ENCODE data around the gene PDE4D. TPM values are rescaled to one million over a fixed set of nuclear protein-coding genes. Genes with fewer than 3 reads are reported as not detected.

Gene PDE4D
- total RNA-seq, 1 experiment from 2014 or later, result 2.1 TPM

GRCh38 chr5:58938563-58939424 is 954.7 kb downstream of the PDE4D start:
- Histone ChIP-seq H3K79me2 (ENCODE audit: insufficient read depth, low read length) (no peaks in the 10 kb centered on the region), H2AK5ac (ENCODE audit: insufficient read length, low read length) (no peak overlapping the region), H3K56ac (ENCODE audit: insufficient read length, low read depth, low read length) (no peak overlapping the region), H4K20me1 (ENCODE audit: control insufficient read depth, insufficient read depth, insufficient read length) (no peaks in the 10 kb centered on the region), H2BK12ac (ENCODE audit: insufficient read length, low read depth, low read length) (no peak overlapping the region), H3K27me3 (ENCODE audit: insufficient read depth, low read length) (no peaks in the 10 kb centered on the region), H4K5ac (ENCODE audit: insufficient read length, low read depth, low read length) (no peak overlapping the region), H2BK120ac (ENCODE audit: low read depth, low read length, poor library complexity, severe bottlenecking) (no peak overlapping the region), H3K4ac (ENCODE audit: low read depth, low read length) (no peak overlapping the region), H2BK5ac (ENCODE audit: insufficient read length, low read length) (no peak overlapping the region), H2AFZ (ENCODE audit: low read length) (no peak overlapping the region), H3K14ac (ENCODE audit: insufficient read depth, low read length) (no peak overlapping the region), H2BK15ac (ENCODE audit: low read depth, low read length) (no peak overlapping the region), H3K27ac (ENCODE audit: insufficient read length, low read depth, low read length) (no peak overlapping the region), H3K4me2 (ENCODE audit: insufficient read depth, insufficient read length, low read length) (no peak overlapping the region), H2BK20ac (ENCODE audit: low read depth, low read length, poor library complexity, severe bottlenecking) (no peak overlapping the region), H3K79me1 (ENCODE audit: insufficient read depth, low read depth, low read length, poor library complexity, severe bottlenecking) (no peaks in the 10 kb centered on the region), H4K8ac (replicated peaks; ENCODE audit: insufficient read length, low read depth, low read length) (no peak overlapping the region), H4K91ac (ENCODE audit: insufficient read length, low read depth, low read length) (no peak overlapping the region), H3K9ac (ENCODE audit: extremely low read depth, insufficient read length, low read length) (no peak overlapping the region), H3K4me1 (ENCODE audit: insufficient read depth, low read length) (no peaks in the 10 kb centered on the region), H3K23me2 (ENCODE audit: insufficient read length, low read depth, low read length, poor library complexity, severe bottlenecking) (no peaks in the 10 kb centered on the region), H3K23ac (ENCODE audit: insufficient read length, low read depth, low read length) (no peak overlapping the region), H3K9me3 (ENCODE audit: control insufficient read depth, low read depth, low read length) (peaks cover 5% of the 10 kb centered on the region), H3T11ph (ENCODE audit: low read length) (no peak overlapping the region), H3K18ac (ENCODE audit: insufficient read length, low read depth, low read length) (no peak overlapping the region)
- no peak for TF ChIP-seq CTCF (conservative IDR thresholded peaks at IDR 0.05)
- no peak for DNase-seq
- Mint-ChIP-seq H3K27me3 (ENCODE audit: low read depth) (no peaks in the 10 kb centered on the region; the same call in none of the 2 replicates), H3K36me3 (ENCODE audit: insufficient read depth in 1 of 3, low read depth in 3 of 3) (peaks cover 4 to 10% (median 7%) of the 10 kb centered on the region in 3 experiments; a peak in 6 of 7 replicates), H3K27ac (no peak overlapping the region), H3K4me3 (no peak overlapping the region), H3K4me1 (peaks cover 7 to 11% of the 10 kb centered on the region in 2 experiments; a peak in 3 of 4 replicates), H3K9me3 (peaks cover 8 to 11% of the 10 kb centered on the region in 2 experiments)
- WGBS (ENCODE audit: extremely low coverage, insufficient read length, low lambda C conversion rate), result no CpG with 5 or more reads among the region's 10 CpGs
